Central memory CD8-positive, alpha-beta T cell (primary cell): ENCODE results near the gene KSR1.

Experiments used
- ATAC-seq: fragments of 150-1000 bp; cut with Tn5 transposase; replicated peaks from 2 replicates; pipeline ENCODE4 v1.10.0; 2022; ENCODE audit warnings: mild to moderate bottlenecking, moderate FRiP score, moderate number of reproducible peaks; ENCODE audit not compliant: poor library complexity, severe bottlenecking; ENCODE audit errors: extremely low read depth
- DNase-seq, 2 donors: peaks; one replicate each; pipeline ENCODE4 v3.0.0; 2021; ENCODE audit warnings: low spot score in 2 of 2
- H3K27ac Mint-ChIP-seq: one replicate; pipeline ENCODE4 v1.8.0; 2022; ENCODE audit warnings: low read depth, mild to moderate bottlenecking, moderate library complexity, mixed read lengths
- H3K27me3 Mint-ChIP-seq: one replicate; pipeline ENCODE4 v1.8.0; 2022; ENCODE audit warnings: mixed read lengths
- H3K36me3 Mint-ChIP-seq: one replicate; pipeline ENCODE4 v1.8.0; 2022; ENCODE audit warnings: mild to moderate bottlenecking, moderate library complexity, mixed read lengths; ENCODE audit not compliant: insufficient read depth
- H3K4me1 Mint-ChIP-seq: one replicate; pipeline ENCODE4 v1.8.0; 2022; ENCODE audit warnings: mixed read lengths
- H3K4me3 Mint-ChIP-seq: one replicate; pipeline ENCODE4 v1.8.0; 2022; ENCODE audit warnings: mild to moderate bottlenecking, moderate library complexity, mixed read lengths
- H3K9me3 Mint-ChIP-seq: one replicate; pipeline ENCODE4 v1.8.0; 2022; ENCODE audit warnings: mixed read lengths

KSR1 gene

DNA sequence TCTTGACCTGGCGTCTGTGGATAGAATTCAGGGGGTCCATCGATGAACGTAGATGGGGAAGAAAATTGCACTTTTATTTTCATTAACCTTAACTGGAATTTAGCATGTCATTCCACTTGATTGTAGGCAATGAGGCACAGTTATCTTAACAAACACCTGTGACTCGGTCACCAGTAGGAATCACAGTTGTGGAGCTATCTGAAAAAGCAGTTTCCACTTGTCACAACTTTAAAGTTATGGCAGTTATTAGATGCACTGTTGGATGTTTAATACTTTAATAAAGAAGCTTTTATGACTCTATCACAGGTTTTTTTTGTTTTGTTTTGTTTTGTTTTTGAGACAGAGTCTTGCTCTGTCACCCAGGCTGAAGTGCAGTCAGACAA is 91.0 kb downstream of the KSR1 start:
- Mint-ChIP-seq H3K9me3 (no peaks in the 10 kb centered on the region), H3K27me3 (no peaks in the 10 kb centered on the region), H3K36me3 (peaks cover 2% of the 10 kb centered on the region), H3K27ac (no peak overlapping the region), H3K4me3 (no peak overlapping the region), H3K4me1 (peaks cover 45% of the 10 kb centered on the region)
- no peak for DNase-seq
- no peak for ATAC-seq

DNA sequence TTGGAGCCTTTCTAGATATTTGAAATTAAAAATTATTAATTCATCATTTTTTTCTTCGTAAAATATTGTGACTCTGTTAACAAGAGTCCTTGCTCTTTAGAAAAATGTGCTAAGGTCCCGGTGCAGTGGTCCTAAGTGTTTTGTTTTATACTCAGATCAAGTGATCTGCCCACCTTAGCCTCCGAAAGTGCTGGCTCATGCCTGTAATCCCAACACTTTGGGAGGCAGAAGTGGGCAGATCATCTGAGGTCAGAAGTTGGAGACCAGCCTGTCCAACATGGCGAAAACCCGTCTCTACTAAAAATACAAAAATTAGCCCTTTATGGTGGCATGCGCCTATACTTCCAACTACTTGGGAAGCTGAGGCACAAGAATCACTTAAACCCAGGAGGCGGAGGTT is 92.1 kb downstream of the KSR1 start:
- Mint-ChIP-seq H3K4me1 (peaks cover 43% of the 10 kb centered on the region), H3K27ac (no peak overlapping the region), H3K27me3 (no peaks in the 10 kb centered on the region), H3K4me3 (no peak overlapping the region), H3K36me3 (peaks cover 2% of the 10 kb centered on the region), H3K9me3 (no peaks in the 10 kb centered on the region)
- ATAC-seq (no peak), DNase-seq (no peak)

DNA sequence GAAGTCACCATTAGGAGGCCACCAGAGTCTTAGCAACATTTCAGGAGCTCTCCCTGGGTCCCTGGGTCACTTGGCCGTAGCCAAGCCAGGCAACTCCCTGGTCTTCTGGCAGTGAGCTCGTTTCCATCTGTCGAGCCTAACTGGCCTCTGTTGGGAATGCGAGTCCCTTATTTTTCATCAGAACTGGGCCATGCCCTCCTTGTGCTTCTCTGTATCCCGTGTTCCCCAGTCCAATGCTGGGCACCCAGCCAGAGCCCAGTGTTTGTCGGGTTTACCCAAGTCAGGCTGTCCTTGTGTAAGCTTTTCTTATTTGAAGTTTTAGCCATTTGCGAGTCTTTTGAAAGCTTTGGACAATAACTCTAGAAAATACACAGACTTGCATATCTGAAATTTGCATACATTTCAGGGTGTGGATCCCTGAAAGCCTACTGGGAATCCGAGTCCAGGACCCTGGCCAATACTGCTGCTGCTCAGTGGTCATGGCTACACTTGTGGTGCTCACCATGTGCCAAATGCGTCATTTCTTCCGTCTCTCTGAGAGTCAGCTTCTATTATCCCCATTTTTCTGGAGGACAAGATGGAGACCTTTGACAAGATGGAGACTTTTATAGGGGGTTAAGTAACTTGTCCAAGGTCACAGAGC is 93.1 kb downstream of the KSR1 start:
- DNase-seq (no peak), ATAC-seq (no peak)
- no peak overlapping the region for H3K4me3 Mint-ChIP-seq
- H3K27ac Mint-ChIP-seq, result no peak overlapping the region
- H3K27me3 Mint-ChIP-seq, result no peaks in the 10 kb centered on the region
- H3K9me3 Mint-ChIP-seq, result no peaks in the 10 kb centered on the region
- peaks cover 2% of the 10 kb centered on the region for H3K36me3 Mint-ChIP-seq
- H3K4me1 Mint-ChIP-seq, result peaks cover 33% of the 10 kb centered on the region

DNA sequence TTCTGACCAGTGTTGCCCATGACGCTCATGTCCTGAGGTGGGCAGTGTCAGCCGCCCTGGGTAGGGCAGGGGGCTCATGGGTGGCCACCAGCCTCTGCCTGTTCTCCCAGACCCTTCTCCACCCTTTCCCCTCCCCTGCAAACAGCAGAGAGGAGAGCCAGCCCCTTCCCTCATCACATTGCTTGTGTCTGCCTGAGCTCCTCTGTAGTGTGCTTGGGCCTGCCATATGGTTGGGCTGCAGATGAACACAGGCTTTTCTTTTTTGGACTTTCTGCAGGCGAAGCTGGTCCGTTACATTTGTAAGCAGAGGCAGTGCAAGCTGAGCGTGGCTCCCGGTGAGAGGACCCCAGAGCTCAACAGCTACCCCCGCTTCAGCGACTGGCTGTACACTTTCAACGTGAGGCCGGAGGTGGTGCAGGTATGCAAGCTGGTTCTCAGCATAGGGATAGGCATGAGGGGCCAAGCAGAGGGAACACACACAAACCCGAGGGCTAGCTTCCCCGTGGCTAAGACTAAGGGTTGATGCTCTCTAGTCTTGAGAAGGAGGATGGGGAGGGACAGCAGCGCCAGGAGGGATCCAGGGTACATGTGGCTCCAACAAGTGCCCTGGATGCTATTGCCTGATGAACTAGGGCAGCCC is 94.2 kb downstream of the KSR1 start:
- peaks cover 30% of the 10 kb centered on the region for H3K4me1 Mint-ChIP-seq
- H3K4me3 Mint-ChIP-seq, result no peak overlapping the region
- DNase-seq (no peak), ATAC-seq (no peak)
- peaks cover 6% of the 10 kb centered on the region for H3K36me3 Mint-ChIP-seq
- H3K27me3 Mint-ChIP-seq, result no peaks in the 10 kb centered on the region
- no peaks in the 10 kb centered on the region for H3K9me3 Mint-ChIP-seq
- H3K27ac Mint-ChIP-seq, result no peak overlapping the region

DNA sequence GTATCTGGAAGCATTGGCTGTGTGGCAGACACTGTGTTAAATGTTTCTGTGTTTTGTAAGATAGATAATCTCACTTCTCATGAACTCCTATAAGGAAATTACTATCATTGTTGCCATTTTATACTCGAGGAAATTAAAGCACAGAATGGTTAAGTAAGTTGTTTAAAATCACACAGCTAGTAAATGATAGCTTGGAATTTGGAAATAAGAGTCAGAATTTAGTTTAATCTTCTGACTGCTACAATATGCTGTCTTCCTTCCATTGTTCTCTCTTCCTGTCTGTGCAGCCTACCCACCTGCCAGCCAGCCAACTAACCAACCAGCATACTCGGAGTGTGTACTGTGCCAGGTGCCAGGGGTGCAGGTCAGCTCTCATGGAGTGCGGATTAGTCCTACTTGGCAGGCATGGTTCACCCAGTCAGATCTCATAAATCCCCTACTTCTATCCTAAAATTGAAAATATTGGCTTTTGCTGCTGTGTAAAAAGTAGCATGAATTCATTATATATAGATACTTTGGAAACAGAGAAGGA is 94.8 kb downstream of the KSR1 start:
- H3K4me3 Mint-ChIP-seq, result no peak overlapping the region
- H3K27ac Mint-ChIP-seq, result no peak overlapping the region
- H3K9me3 Mint-ChIP-seq, result no peaks in the 10 kb centered on the region
- no peak for ATAC-seq
- peaks cover 26% of the 10 kb centered on the region for H3K4me1 Mint-ChIP-seq
- H3K36me3 Mint-ChIP-seq, result peaks cover 6% of the 10 kb centered on the region
- no peak for DNase-seq
- H3K27me3 Mint-ChIP-seq, result no peaks in the 10 kb centered on the region

DNA sequence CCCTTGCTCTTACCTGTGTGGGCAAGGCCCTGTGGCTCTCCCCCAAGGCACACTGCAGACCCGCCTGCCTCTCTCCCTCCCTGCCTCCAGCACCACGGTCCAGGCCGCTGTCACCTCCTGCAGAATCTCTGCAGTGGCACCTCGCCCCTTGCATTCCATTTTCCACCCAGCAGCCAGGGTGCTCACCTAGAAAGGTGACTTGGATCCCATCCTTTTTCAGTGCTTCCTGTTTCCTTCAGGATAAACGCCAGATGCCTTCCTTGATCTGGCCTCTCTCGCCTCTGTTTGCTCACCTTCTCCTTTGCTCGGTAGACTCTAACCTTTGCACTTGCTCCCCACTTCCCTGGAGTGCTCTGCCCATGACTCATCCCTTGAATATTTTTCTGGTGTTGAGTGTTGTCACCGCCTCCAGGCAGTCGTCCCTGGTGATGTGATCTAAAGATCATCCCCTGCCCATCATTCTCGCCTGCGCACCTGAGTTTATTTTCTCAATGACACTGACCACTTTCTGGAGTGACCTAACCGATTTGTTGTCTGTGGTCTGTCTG is 95.5 kb downstream of the KSR1 start:
- Mint-ChIP-seq H3K36me3 (peaks cover 6% of the 10 kb centered on the region), H3K9me3 (no peaks in the 10 kb centered on the region), H3K4me1 (peaks cover 18% of the 10 kb centered on the region), H3K27ac (no peak overlapping the region), H3K4me3 (no peak overlapping the region), H3K27me3 (no peaks in the 10 kb centered on the region)
- DNase-seq (no peak), ATAC-seq (no peak)

DNA sequence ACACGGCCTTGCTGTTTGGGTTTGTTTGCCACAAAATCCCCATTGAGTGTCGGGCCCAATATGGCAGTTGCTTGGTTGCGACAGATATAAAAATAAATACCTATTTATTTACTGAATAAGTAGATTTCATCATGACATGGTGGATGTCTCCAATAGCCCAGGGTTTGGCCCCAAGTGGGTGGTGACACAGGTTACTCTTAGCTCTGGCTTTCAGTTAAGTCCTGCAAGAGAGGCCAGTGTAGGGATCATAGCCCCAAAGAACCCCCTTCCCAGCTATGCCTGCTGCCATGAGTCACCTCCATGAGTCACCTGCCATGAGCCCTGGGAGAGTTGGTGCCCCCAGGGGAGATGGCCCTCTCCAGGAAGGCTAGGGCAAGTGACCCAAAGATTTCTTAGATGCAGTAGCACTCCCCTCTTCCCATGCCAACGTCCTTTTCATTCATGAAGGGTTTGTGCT is 96.1 kb downstream of the KSR1 start:
- no peak for ATAC-seq

DNA sequence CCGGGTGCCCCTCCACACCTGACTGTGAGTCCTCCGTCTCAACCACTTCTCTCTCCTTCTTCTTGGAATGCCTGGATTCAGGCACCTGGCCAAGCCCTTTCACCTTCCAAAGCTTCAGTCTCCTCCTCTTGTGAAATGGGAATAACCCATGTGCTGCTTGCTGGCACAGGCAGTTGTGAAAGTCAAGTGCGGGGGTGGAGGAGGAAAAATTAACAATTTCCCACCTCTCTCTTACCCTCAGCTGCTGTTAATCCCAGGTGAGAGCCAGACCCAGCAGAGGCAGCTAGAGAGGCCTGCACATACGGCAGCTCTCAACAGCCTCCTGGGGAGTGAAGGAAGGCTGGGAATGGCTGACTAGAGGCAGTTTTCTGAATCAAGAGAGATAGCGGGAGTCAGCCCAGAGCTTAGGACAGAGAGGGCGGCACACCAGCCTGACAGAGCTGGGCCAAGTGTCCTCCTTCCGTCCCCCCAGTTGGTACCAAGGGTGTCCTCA is 96.8 kb downstream of the KSR1 start:
- Mint-ChIP-seq H3K27ac (peak overlapping the region; percentile 53), H3K27me3 (no peaks in the 10 kb centered on the region), H3K9me3 (no peaks in the 10 kb centered on the region), H3K4me3 (no peak overlapping the region), H3K36me3 (peaks cover 6% of the 10 kb centered on the region), H3K4me1 (peaks cover 14% of the 10 kb centered on the region)
- DNase-seq (no peak), ATAC-seq (no peak)

More for the DNA sequence above, 96.1 kb downstream of the KSR1 start:
- no peak overlapping the region for H3K4me3 Mint-ChIP-seq
- peak overlapping the region; percentile 53 for H3K27ac Mint-ChIP-seq
- peaks cover 14% of the 10 kb centered on the region for H3K4me1 Mint-ChIP-seq
- no peak for DNase-seq
- peaks cover 6% of the 10 kb centered on the region for H3K36me3 Mint-ChIP-seq
- no peaks in the 10 kb centered on the region for H3K27me3 Mint-ChIP-seq
- no peaks in the 10 kb centered on the region for H3K9me3 Mint-ChIP-seq

DNA sequence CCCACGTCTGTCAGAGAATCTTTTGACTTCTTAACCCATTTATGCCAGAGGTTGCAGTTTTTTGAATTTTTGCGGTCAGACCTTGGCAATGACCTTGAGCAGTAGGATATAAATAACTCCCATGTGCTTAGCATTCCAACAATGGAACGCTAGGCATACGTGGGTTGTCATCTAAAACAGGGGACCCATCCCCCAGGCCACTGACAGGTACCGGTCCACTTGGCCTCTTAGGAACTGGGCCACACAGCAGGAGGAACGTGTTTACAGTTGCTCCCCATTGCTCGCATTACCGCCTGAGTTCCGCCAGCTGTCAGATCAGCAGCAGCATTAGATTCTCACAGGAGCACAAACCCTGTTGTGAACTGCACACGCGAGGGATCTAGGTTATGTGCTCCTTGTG is 97.9 kb downstream of the KSR1 start:
- Mint-ChIP-seq H3K4me3 (no peak overlapping the region), H3K36me3 (peaks cover 9% of the 10 kb centered on the region), H3K4me1 (peaks cover 14% of the 10 kb centered on the region), H3K27me3 (no peaks in the 10 kb centered on the region), H3K9me3 (no peaks in the 10 kb centered on the region), H3K27ac (no peak overlapping the region)
- DNase-seq, result no peak
- ATAC-seq, result no peak

DNA sequence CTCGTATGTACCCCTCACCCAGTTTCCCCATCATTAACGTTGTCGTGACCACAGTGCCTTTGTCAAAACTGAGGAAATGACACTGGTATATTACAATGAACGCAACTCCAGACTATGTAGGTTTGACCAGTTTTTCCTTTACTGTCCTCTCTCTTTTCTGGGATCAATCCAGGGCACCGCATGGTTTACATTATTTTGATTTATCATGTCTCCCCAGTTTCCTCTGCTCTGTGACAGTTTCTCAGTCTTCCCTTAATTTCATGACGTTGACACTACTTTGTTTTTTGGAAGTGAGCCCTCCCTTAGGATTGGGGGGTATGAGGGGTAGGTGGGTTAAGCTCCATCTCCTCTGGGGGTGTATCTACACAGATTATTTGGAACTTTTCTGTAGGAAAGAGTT is 98.7 kb downstream of the KSR1 start:
- Mint-ChIP-seq H3K4me1 (peaks cover 18% of the 10 kb centered on the region), H3K36me3 (peaks cover 9% of the 10 kb centered on the region), H3K9me3 (no peaks in the 10 kb centered on the region), H3K27me3 (no peaks in the 10 kb centered on the region), H3K27ac (no peak overlapping the region), H3K4me3 (no peak overlapping the region)
- ATAC-seq, result no peak
- no peak for DNase-seq

DNA sequence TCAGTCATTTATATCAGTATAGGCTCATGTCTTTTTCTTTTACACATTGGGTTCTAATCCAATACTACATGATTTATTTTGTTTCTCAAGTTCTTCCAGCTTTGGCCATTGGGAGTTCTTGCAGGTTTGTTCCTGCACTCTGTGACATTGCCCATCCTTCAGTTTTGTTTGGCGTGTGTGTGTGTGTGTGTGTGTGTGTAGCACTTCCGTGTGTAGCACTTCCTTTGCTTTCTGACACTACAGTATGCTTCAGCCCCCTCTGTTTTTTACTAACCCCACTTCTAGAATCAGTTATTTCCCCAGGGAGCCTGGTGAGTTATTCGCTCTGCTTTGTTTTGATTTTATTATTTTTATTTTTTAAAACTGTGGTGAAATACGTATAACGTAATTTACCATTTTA is 99.1 kb downstream of the KSR1 start:
- DNase-seq (no peak), ATAC-seq (no peak)
- Mint-ChIP-seq H3K4me3 (no peak overlapping the region), H3K9me3 (no peaks in the 10 kb centered on the region), H3K4me1 (peaks cover 18% of the 10 kb centered on the region), H3K27me3 (no peaks in the 10 kb centered on the region), H3K36me3 (peaks cover 9% of the 10 kb centered on the region), H3K27ac (no peak overlapping the region)

DNA sequence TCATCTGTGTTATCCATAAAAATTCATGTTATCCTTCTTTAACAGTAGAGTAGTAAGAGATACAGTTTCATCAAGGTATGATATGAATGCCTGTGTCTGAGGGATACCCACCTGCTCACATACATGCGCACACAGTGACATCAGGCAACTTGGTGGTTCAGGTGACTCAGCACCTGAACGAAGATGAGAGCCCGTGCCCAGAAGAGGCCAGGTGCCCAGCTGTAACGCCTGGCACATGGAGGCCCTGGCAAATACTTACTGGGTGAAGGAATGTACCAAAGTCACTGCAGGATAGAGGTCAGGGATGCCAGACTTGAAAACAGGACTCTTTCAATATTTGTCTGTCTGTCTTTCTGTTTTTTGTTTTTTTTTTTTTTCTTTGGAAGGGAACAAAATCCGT is 102.1 kb downstream of the KSR1 start:
- Mint-ChIP-seq H3K4me3 (no peak overlapping the region), H3K36me3 (peaks cover 9% of the 10 kb centered on the region), H3K27me3 (no peaks in the 10 kb centered on the region), H3K4me1 (peaks cover 12% of the 10 kb centered on the region), H3K27ac (no peak overlapping the region), H3K9me3 (no peaks in the 10 kb centered on the region)
- ATAC-seq (no peak), DNase-seq (no peak)
